DMS53 treated with DMSO at 0.1 percent for 48 hours (cell line): Measurements from ENCODE around the gene MIP.
"Not testable (repeated sequence)": the region's sequence is repeated elsewhere in the genome, so short reads cannot be mapped to it uniquely, and the experiment has no call there.

Source experiments
- DNase-seq: peaks from one replicate; lab custom pipeline; 2025; ENCODE audit not compliant: unreplicated experiment; lab: John Stamatoyannopoulos, UW

Gene MIP

DNA sequence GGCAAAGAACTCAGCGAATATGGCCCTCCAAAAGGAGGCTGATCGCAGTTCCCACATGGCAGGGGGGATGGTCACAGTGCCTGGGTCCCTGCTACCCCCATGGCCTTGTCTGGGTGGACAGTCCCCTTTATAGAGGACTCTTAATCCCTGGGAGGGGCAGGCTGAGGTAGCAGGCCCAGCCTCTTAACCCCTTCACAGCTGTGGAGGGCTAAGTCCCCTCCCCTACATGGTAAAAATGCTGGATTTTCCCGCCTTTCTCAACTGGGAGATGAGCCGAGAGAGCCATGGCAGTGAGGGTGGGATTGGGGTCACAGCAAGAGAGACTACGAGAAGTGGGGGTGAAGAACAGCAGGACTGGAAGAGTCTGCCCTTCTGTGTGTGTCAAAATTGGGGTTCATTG, at the start of gene MIP:
Gene MIP, minus strand, starts transcription at position 101 of the 400 bp plus-strand sequence. Its CDS starts 44 bp downstream, at position 57.
- no peak for DNase-seq

DNA sequence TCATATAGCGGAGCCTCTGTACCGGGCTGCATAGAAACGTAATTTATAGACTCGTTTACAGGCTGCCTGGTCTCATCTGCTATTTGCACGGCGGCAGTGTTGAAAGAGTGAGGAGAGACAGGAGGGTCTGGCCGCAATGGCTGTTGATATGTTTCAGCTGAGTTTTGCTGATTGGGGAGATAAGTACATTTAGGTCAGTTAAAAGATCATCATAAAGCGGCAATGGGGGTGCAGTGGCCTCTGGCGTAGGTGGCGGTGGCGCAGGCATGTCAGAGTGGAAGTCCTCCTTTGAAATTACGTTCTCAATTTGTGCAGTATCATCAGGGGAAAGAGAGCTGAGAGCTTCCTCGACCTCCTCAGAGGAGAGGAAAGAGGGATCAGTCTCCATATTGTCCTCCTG, 45.4 kb upstream of the MIP start:
- DNase-seq = not testable (repeated sequence)

DNA sequence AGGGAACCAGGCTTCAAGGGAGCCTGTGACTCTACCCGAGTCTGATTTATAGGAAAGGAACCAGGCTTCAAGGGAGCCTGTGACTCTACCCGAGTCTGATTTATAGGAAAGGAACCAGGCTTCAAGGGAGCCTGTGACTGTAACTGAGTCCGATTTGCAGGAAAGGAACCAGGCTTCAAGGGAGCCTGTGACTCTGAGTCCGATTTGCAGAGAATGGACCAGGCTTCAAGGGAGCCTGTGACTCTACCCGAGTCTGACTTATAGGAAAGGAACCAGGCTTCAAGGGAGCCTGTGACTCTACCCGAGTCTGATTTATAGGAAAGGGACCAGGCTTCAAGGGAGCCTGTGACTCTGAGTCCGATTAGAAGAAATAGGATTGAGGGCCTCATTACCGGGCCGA, 45.0 kb upstream of the MIP start:
- DNase-seq = not testable (repeated sequence)

DNA sequence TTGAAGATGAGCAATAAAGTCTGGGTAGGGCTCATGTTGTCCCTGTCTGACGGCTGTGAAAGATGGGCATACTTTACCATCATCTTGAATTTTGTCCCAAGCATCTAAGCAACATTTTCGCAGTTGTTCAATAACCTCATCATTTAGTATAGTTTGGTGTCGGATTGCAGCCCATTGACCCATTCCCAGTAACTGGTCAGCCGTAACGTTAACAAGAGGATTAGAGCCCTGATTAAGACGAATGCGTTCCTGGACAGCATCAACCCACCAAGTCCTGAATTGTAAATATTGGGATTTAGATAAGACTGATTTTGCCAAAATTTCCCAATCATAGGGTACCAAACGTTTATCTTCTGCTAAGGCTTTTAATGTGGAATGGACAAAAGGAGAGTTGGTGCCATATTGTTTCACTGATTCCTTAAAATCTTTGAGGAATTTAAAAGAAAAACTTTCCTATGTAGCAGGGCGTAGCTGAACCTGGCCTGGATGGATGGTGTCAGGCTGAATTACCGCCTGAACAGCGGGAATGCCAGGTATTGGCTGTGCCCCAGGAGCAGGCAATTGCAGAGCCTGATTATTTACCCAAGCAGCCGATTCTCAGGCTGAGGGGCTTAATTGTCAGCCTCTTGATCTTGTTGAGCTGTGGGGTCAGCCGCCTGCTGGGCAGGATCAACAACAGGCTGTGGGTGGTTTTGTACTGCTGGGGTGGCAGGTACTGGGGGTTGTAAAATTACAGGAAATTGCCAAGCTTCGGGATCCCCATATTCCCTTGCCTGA, 43.9 kb upstream of the MIP start:
- not testable (repeated sequence) for DNase-seq

DNA sequence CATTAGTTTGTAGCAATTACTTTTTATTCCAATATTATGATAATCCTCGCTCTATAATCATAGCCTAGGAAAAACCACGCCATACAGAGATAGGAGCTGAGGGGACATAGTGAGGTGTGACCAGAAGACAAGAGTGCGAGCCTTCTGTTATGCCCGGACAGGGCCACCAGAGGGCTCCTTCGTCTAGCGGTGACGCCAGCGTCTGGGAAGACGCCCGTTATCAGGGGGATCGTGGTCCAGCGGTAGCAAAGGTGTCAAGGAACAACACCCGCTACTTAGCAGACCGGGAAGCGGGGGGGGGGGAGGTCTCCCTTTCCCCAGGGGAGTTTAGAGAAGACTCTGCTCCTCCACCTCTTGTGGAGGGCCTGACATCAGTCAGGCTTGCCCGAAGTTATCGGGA, 42.2 kb upstream of the MIP start:
- not testable (repeated sequence) for DNase-seq

GRCh38 chr12:56494481-56494880, 40.0 kb upstream of the MIP start:
- not testable (repeated sequence) for DNase-seq

DNA sequence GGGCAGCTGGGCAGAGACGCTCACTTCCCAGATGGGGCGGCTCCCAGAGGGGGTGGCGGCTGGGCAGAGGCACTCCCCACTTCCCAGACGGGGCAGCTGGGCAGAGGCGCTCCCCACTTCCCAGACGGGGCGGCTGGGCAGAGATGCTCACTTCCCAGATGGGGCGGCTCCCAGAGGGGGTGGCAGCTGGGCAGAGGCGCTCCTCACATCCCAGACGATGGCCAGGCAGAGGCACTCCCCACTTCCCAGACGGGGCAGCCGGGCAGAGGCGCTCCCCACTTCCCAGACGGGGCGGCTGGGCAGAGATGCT, 39.6 kb upstream of the MIP start:
- not testable (repeated sequence) for DNase-seq

GRCh38 chr12:56493409-56494105, 39.1 kb upstream of the MIP start:
- DNase-seq = not testable (repeated sequence)

GRCh38 chr12:56490360-56490759, 35.9 kb upstream of the MIP start:
- no peak for DNase-seq

DNA sequence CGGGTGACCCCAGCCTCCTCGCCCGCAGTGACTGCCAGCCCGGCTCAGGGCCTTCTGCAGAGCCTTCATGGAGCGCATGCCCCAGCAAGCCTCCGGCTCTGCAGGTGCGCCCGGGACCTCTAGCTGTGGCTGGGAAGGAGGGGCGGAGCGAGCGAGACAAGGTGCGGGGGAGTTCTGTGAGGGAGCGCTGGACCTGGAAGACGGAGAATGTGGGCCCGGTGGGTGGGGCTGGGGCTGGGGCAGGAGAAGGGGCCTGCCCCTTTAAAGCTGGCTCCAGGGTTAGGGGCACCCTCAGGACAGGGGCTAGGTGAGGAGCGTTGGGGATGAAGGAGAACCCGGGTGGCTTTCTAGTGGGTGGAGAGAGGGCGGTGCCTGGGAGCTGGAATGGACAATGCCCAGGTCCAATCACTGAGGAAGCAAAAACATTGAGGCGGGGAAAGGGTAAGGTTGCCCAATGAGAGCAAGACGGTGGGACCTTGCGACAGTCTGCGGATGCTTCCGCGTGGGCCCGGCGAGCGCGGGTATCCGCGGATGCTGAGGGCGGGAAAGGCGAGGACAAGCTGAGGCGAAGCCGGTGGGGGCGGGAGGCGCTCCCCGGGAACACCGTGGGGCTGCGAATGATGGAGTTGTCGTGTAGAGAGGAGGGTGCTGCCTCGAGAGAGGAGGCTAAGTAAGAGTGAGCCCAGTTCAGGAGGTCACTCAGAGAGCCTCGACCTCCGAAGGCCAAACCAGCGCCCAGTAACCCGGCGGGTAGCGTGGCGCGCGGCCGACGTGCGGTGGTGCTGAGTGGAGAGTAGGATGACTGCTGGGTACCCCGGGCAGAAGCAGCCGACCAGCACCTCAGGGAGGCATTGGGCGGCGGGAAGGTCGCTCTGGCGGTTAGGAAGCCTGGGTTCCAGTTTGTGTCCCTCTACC, 33.8 kb upstream of the MIP start, which contains the start of gene GLS2:
Gene GLS2, minus strand, starts transcription at position 121 of the 915 bp plus-strand sequence. Its CDS starts 43 bp downstream, at position 78.
- DNase-seq = peak; percentile 90

- DNase-seq = peak; percentile 56
These were observed 33.1 kb upstream of the MIP start for GRCh38 chr12:56487448-56488040.

GRCh38 chr12:56486694-56487093, 32.2 kb upstream of the MIP start:
- no peak for DNase-seq

DNA sequence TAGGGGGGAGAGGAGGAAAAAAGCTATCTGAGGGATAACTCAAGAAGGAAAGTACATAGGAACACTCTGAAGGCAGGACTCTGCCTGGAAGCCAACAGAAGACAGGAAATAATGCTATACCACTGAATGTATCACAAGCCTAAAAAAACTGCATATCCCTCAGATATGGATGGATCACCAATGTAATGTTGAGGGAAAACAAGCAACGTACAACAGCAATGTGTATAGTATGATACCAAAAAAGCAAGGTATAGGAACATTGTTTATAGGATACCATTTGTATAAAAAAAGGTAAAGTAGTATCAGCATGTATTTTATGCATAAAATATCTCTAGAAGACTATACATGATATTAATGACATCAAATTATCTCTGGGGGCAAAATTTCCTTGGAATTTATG, 30.1 kb upstream of the MIP start:
- no peak for DNase-seq

- no peak for DNase-seq
These were observed 25.2 kb upstream of the MIP start for GRCh38 chr12:56479625-56480024.

GRCh38 chr12:56477521-56478225, 23.2 kb upstream of the MIP start:
- DNase-seq = no peak

DNA sequence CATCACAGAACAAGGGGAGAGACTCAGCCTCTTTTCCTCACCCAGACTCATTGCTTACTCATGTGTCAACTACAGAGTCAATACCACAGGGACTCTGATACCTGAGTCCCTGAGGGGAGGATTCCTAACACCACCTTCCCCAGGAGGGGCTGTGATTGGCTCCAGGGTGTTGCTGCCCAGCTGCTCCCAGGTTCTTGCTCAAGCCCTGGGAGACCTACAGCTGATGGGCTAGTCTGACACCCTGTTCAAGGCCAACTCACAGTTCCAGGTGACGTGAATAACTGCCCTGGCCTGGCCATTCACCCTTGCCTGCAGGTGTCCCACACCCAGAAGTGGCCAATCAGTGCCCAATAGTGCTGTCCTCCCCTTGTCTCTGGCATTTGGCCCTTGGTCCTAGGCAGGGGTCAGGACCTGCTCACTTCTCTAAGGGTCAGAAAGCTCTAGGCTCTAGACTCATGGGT, 22.5 kb upstream of the MIP start:
- DNase-seq = no peak

GRCh38 chr12:56476143-56476542, 21.7 kb upstream of the MIP start:
- DNase-seq = no peak

GRCh38 chr12:56474389-56474788, 19.9 kb upstream of the MIP start:
- no peak for DNase-seq

DNA sequence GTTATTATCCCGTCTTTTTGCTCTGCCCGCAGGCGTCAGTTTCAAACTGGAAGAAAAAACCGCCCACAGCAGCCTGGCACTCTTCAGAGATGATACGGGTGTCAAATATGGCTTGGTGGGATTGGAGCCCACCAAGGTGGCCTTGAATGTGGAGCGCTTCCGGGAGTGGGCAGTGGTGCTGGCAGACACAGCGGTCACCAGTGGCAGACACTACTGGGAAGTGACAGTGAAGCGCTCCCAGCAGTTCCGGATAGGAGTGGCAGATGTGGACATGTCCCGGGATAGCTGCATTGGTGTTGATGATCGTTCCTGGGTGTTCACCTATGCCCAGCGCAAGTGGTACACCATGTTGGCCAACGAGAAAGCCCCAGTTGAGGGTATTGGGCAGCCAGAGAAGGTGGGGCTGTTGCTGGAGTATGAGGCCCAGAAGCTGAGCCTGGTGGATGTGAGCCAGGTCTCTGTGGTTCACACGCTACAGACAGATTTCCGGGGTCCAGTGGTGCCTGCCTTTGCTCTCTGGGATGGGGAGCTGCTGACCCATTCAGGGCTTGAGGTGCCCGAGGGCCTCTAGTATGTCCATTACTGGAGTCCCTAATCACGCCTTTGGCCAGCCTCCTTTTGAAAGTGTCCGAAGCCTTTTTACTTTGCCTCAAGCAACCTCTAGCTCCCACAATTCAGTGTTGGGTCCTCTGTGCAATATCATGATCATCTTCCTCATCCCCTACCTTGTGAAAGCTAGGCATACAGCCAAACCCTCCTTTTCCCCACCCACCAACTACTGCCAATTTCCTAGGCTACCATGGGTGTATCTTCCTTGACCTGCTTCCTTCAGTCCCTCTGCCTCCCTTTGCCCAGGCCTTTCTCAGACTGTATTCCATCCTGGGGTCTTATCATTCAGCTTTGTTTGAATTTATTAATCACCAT, 14.8 kb upstream of the MIP start:
- no peak for DNase-seq
